Measurements from ENCODE around the gene PIK3R6. TPM values are rescaled to one million over a fixed set of nuclear protein-coding genes. Genes with fewer than 3 reads are reported as not detected.

PIK3R6 gene
- total and polyA plus RNA-seq, 2 experiments from 2014 or later = 0.11 to 0.24 TPM

GRCh38 chr17:8791248-8791909, 76.1 kb downstream of the PIK3R6 start:
- Histone ChIP-seq H3K36me3 (ENCODE audit: insufficient read depth) (no peaks in the 10 kb centered on the region), H3K27me3 (ENCODE audit: insufficient read depth) (no peaks in the 10 kb centered on the region), H3K4me3 (no peak overlapping the region), H3K9me2 (ENCODE audit: insufficient read depth) (no peaks in the 10 kb centered on the region), H3K4me2 (no peak overlapping the region), H3K79me2 (replicated peaks; ENCODE audit: insufficient read depth) (no peaks in the 10 kb centered on the region), H2AFZ (no peak overlapping the region), H4K20me1 (replicated peaks; ENCODE audit: insufficient read depth) (no peaks in the 10 kb centered on the region), H3F3A (replicated peaks; ENCODE audit: low read depth) (no peaks in the 10 kb centered on the region), H3K4me1 (ENCODE audit: insufficient read depth) (peaks cover 11% of the 10 kb centered on the region; the same call in 1 of the 2 replicates), H3K27ac (ENCODE audit: low read depth) (no peak overlapping the region)
- H3K36me3 Mint-ChIP-seq (ENCODE audit: low read depth) = peaks cover 11% of the 10 kb centered on the region; the same call in 2 of the 3 replicates
- H3K9me3 Mint-ChIP-seq = peaks cover 17% of the 10 kb centered on the region
- H3K4me1 Mint-ChIP-seq = peaks cover 17% of the 10 kb centered on the region
- ATAC-seq (no peak), DNase-seq (ENCODE audit: low spot score) (no peak)
- TF ChIP-seq NANOG (IDR thresholded peaks at IDR 0.05; ENCODE audit: borderline replicate concordance) (no peak), CTCF (conservative IDR thresholded peaks at IDR 0.05; ENCODE audit: low read depth in 2 of 2) (peak; percentile 6 to 58; a peak in 2 of 4 replicates)
- H3K27ac Mint-ChIP-seq = no peak overlapping the region
- no peaks in the 10 kb centered on the region for H3K27me3 Mint-ChIP-seq (ENCODE audit: insufficient read depth, low read depth, poor library complexity)
- H3K4me3 Mint-ChIP-seq = no peak overlapping the region

- no peak overlapping the region for H3K4me3 ChIP-seq
- no peaks in the 10 kb centered on the region for H3K79me2 ChIP-seq (replicated peaks; ENCODE audit: insufficient read depth)
- H3K9me3 Mint-ChIP-seq = peaks cover 17% of the 10 kb centered on the region
- H3K4me1 Mint-ChIP-seq = peaks cover 18% of the 10 kb centered on the region
- no peak overlapping the region for H3K4me3 Mint-ChIP-seq
- no peaks in the 10 kb centered on the region for H3K36me3 ChIP-seq (ENCODE audit: insufficient read depth)
- no peaks in the 10 kb centered on the region for H3K27me3 Mint-ChIP-seq (ENCODE audit: insufficient read depth, low read depth, poor library complexity)
- peak overlapping the region; percentile 32; the same call in 1 of the 2 replicates for H2AFZ ChIP-seq
- H3K9me2 ChIP-seq (ENCODE audit: insufficient read depth) = no peaks in the 10 kb centered on the region
- peaks cover 9% of the 10 kb centered on the region; the same call in 1 of the 2 replicates for H3K4me1 ChIP-seq (ENCODE audit: insufficient read depth)
- no peak overlapping the region for H3K27ac ChIP-seq (ENCODE audit: low read depth)
- 0 out of 2 replicates have a peak overlapping the region, but pooled peaks have one; percentile 2 for H3K4me2 ChIP-seq
- H4K20me1 ChIP-seq (replicated peaks; ENCODE audit: insufficient read depth) = no peaks in the 10 kb centered on the region
- H3K27ac Mint-ChIP-seq = peak overlapping the region; percentile 22; the same call in 1 of the 2 replicates
- H3K36me3 Mint-ChIP-seq (ENCODE audit: low read depth) = peaks cover 11% of the 10 kb centered on the region; the same call in 2 of the 3 replicates
- H3K27me3 ChIP-seq (ENCODE audit: insufficient read depth) = no peaks in the 10 kb centered on the region
- peak; percentile 55 for ATAC-seq
- no peak for DNase-seq (ENCODE audit: low spot score)
- H3F3A ChIP-seq (replicated peaks; ENCODE audit: low read depth) = no peaks in the 10 kb centered on the region
- TF ChIP-seq NANOG (IDR thresholded peaks at IDR 0.05; ENCODE audit: borderline replicate concordance) (no peak), EZH2phosphoT487 (IDR thresholded peaks at IDR 0.05; ENCODE audit: unreplicated experiment) (no peak), ZNF331 (CRISPR knock-in tag; IDR thresholded peaks at IDR 0.05; ENCODE audit: low read depth) (no peak), EZH2 (IDR thresholded peaks at IDR 0.05; ENCODE audit: low read depth, unreplicated experiment) (no peak), CREB1 (CRISPR knock-in tag; IDR thresholded peaks at IDR 0.05; ENCODE audit: low read depth) (no peak), ZNF462 (CRISPR knock-in tag; IDR thresholded peaks at IDR 0.05) (no peak), ETS1 (IDR thresholded peaks at IDR 0.05) (no peak), ZNF114 (CRISPR knock-in tag; IDR thresholded peaks at IDR 0.05) (no peak), STAT1 (IDR thresholded peaks at IDR 0.05; ENCODE audit: unreplicated experiment) (no peak)
These were observed 77.7 kb downstream of the PIK3R6 start for GRCh38 chr17:8789743-8790142.
